H1 (cell line): Measurements from ENCODE around the gene ARHGAP1. TPM values are rescaled to one million over a fixed set of nuclear protein-coding genes. Genes with fewer than 3 reads are reported as not detected.

Source experiments
- CTCF ChIA-PET: fragments of 300-600 bp; sonication (Branson Sonifier 250); formaldehyde crosslinking; loops from one replicate; lab custom pipeline; 2021; ENCODE audit not compliant: partially characterized antibody; lab: Charles Lee
- POLR2A ChIA-PET: fragments of 300-600 bp; sonication (Branson Sonifier 250); formaldehyde crosslinking; loops from one replicate; lab custom pipeline; 2021; ENCODE audit warnings: inconsistent platforms; ENCODE audit not compliant: partially characterized antibody; lab: Charles Lee
- DNase-seq, 2 experiments: peaks; one replicate each; pipeline versions ENCODE4 v3.0.0 to v3.0.0-alpha.2; 2010 to 2022; ENCODE audit warnings: low spot score in 2 of 2, low read depth in 1 of 2, mixed read lengths in 1 of 2
- FAIRE-seq: peaks from 2 replicates; lab custom pipeline; 2011; peaks lifted over from hg19 to GRCh38; lab: Jason Lieb, UNC
- H2AFZ ChIP-seq: 2 replicates; pipeline ENCODE4 v1.8.1; 2012; ENCODE audit warnings: low read length, inconsistent platforms
- H2AK5ac ChIP-seq: 2 replicates; pipeline ENCODE4 v1.6.1; 2013; ENCODE audit warnings: low read depth, low read length
- H2BK120ac ChIP-seq: replicated peaks from 2 replicates; pipeline ENCODE3; 2013; ENCODE audit warnings: low read depth, low read length, inconsistent platforms
- H2BK12ac ChIP-seq: 2 replicates; pipeline ENCODE4 v1.6.1; 2013; ENCODE audit warnings: low read depth, low read length
- H2BK15ac ChIP-seq: 2 replicates; pipeline ENCODE4 v1.6.1; 2013; ENCODE audit warnings: low read length
- H2BK20ac ChIP-seq: 2 replicates; pipeline ENCODE4 v1.6.1; 2013; ENCODE audit warnings: low read length
- H2BK5ac ChIP-seq: 2 replicates; pipeline ENCODE4 v1.6.1; 2013; ENCODE audit warnings: low read depth, low read length
- H3K14ac ChIP-seq: 2 replicates; pipeline ENCODE4 v1.6.1; 2013; ENCODE audit warnings: inconsistent platforms; ENCODE audit not compliant: insufficient read length
- H3K18ac ChIP-seq: 2 replicates; pipeline ENCODE4 v1.6.1; 2013; ENCODE audit warnings: low read length; ENCODE audit errors: extremely low read depth
- H3K23ac ChIP-seq: 2 replicates; pipeline ENCODE4 v1.6.1; 2013; ENCODE audit warnings: inconsistent platforms; ENCODE audit not compliant: insufficient read length
- H3K23me2 ChIP-seq: 2 replicates; pipeline ENCODE4 v1.6.1; 2013; ENCODE audit warnings: low read depth, low read length
- H3K27ac ChIP-seq: 2 replicates; pipeline ENCODE4 v1.6.1; 2011; ENCODE audit warnings: low read depth, low read length, inconsistent platforms
- H3K27me3 ChIP-seq, 4 experiments: replicated peaks in 1 of 4; 1 replicate in 1 of 4; 2 replicates in 3 of 4; pipeline versions ENCODE4 v1.6.1 to v1.8.1; 2011 to 2013; ENCODE audit warnings: low read length in 3 of 4, mild to moderate bottlenecking in 3 of 4, inconsistent platforms in 2 of 4, mixed read lengths in 2 of 4, moderate library complexity in 1 of 4; ENCODE audit not compliant: control insufficient read depth in 3 of 4, insufficient read depth in 3 of 4; ENCODE audit errors: extremely low read depth in 1 of 4
- H3K36me3 ChIP-seq, 4 experiments: 2 replicates each; pipeline versions ENCODE4 v1.6.1 to v1.8.1; 2011 to 2013; ENCODE audit warnings: mild to moderate bottlenecking in 4 of 4, low read length in 3 of 4, moderate library complexity in 2 of 4, control low read depth in 1 of 4, inconsistent platforms in 1 of 4; ENCODE audit not compliant: insufficient read depth in 4 of 4, control insufficient read depth in 2 of 4
- H3K4ac ChIP-seq: replicated peaks from 2 replicates; pipeline ENCODE3; 2013; ENCODE audit warnings: low read length, low read depth, mixed read lengths, inconsistent platforms; ENCODE audit not compliant: insufficient read length
- H3K4me1 ChIP-seq, 4 experiments: replicated peaks in 1 of 4; 1 replicate in 1 of 4; 2 replicates in 3 of 4; pipeline versions ENCODE4 v1.6.1 to v1.8.1; 2011 to 2013; ENCODE audit warnings: low read length in 3 of 4, inconsistent platforms in 2 of 4, mixed read lengths in 1 of 4; ENCODE audit not compliant: insufficient read depth in 4 of 4, control insufficient read depth in 3 of 4
- H3K4me2 ChIP-seq, 2 experiments: 2 replicates each; pipeline versions ENCODE4 v1.6.1 to v1.8.1; 2011 to 2013; ENCODE audit warnings: low read depth in 2 of 2, low read length in 2 of 2, control low read depth in 1 of 2, inconsistent platforms in 1 of 2, mild to moderate bottlenecking in 1 of 2; ENCODE audit not compliant: insufficient read depth in 1 of 2
- H3K4me3 ChIP-seq, 4 experiments: fragments of 200-600, 300-600 bp in 1 of 4; sonication (generic), shearing (Covaris generic), sonication (Bioruptor Twin) in 1 of 4; 2 replicates each; pipeline versions ENCODE4 v1.5.1 to v1.8.1; 2011 to 2016; ENCODE audit warnings: low read length in 4 of 4, low read depth in 3 of 4, control low read depth in 2 of 4, inconsistent platforms in 2 of 4, mild to moderate bottlenecking in 2 of 4, mixed read lengths in 1 of 4, moderate library complexity in 1 of 4; ENCODE audit not compliant: insufficient read depth in 2 of 4; ENCODE audit errors: extremely low read depth in 1 of 4
- H3K56ac ChIP-seq: replicated peaks from 2 replicates; pipeline ENCODE3; 2013; ENCODE audit warnings: low read depth, mild to moderate bottlenecking, mixed read lengths, low read length, inconsistent platforms; ENCODE audit not compliant: insufficient read length
- H3K79me1 ChIP-seq: 2 replicates; pipeline ENCODE4 v1.6.1; 2013; ENCODE audit warnings: low read depth, low read length, control low read depth
- H3K79me2 ChIP-seq, 2 experiments: 2 replicates each; pipeline versions ENCODE4 v1.6.1 to v1.8.1; 2012 to 2013; ENCODE audit warnings: low read length in 2 of 2, mild to moderate bottlenecking in 2 of 2, inconsistent platforms in 1 of 2; ENCODE audit not compliant: insufficient read depth in 2 of 2, control insufficient read depth in 1 of 2
- H3K9ac ChIP-seq, 4 experiments: replicated peaks in 1 of 4; 1 replicate in 1 of 4; 2 replicates in 3 of 4; pipeline versions ENCODE4 v1.6.1 to v1.8.1; 2011 to 2013; ENCODE audit warnings: low read depth in 3 of 4, low read length in 3 of 4, control low read depth in 2 of 4, mild to moderate bottlenecking in 2 of 4, moderate library complexity in 2 of 4, inconsistent platforms in 1 of 4; ENCODE audit errors: extremely low read depth in 1 of 4
- H3K9me3 ChIP-seq, 2 experiments: 2 replicates each; pipeline versions ENCODE4 v1.6.1 to v1.8.1; 2012 to 2013; ENCODE audit warnings: mild to moderate bottlenecking in 2 of 2, moderate library complexity in 2 of 2, control low read depth in 1 of 2, inconsistent platforms in 1 of 2, low read depth in 1 of 2, low read length in 1 of 2, mixed read lengths in 1 of 2; ENCODE audit not compliant: insufficient read depth in 2 of 2
- H4K20me1 ChIP-seq, 2 experiments: replicated peaks in 1 of 2; 2 replicates each; pipeline versions ENCODE3 to v1.8.1; 2011 to 2013; ENCODE audit warnings: inconsistent platforms in 2 of 2, low read length in 2 of 2, mild to moderate bottlenecking in 1 of 2; ENCODE audit not compliant: insufficient read depth in 2 of 2, control insufficient read depth in 1 of 2
- H4K5ac ChIP-seq: 2 replicates; pipeline ENCODE4 v1.6.1; 2013; ENCODE audit warnings: low read length, low read depth, mixed read lengths, inconsistent platforms; ENCODE audit not compliant: insufficient read length
- H4K8ac ChIP-seq: 2 replicates; pipeline ENCODE4 v1.8.0; 2013; ENCODE audit warnings: mild to moderate bottlenecking, moderate library complexity, low read length, inconsistent platforms; ENCODE audit not compliant: insufficient read depth; ENCODE audit errors: extremely low read depth
- H4K91ac ChIP-seq: replicated peaks from 2 replicates; pipeline ENCODE3; 2013; ENCODE audit warnings: low read length, mixed read lengths, inconsistent platforms; ENCODE audit not compliant: insufficient read length
- HDAC6 ChIP-seq: IDR thresholded peaks from one replicate; pipeline ENCODE4 v1.7.1; 2012; ENCODE audit warnings: low read depth, mild to moderate bottlenecking, inconsistent platforms, low read length, moderate library complexity
- JUN ChIP-seq: IDR thresholded peaks from 2 replicates; pipeline ENCODE4 v1.6.1; 2011; ENCODE audit warnings: low read depth, mild to moderate bottlenecking, improper control_type of control experiment, low read length
- KDM4A ChIP-seq: IDR thresholded peaks from one replicate; pipeline ENCODE4 v1.7.1; 2012; ENCODE audit warnings: low read depth, mild to moderate bottlenecking, moderate library complexity, low read length, inconsistent platforms; ENCODE audit not compliant: severe bottlenecking
- SP4 ChIP-seq: IDR thresholded peaks from 2 replicates; pipeline ENCODE4 v1.6.1; 2012; ENCODE audit warnings: low read length, inconsistent platforms
- SUZ12 ChIP-seq: fragments of 200-600 bp; sonication (generic); IDR thresholded peaks from 2 replicates; pipeline ENCODE4 v1.6.1; 2012; ENCODE audit warnings: mild to moderate bottlenecking, inconsistent platforms, low read length, moderate library complexity, mixed read lengths
- ZNF274 ChIP-seq: IDR thresholded peaks from 2 replicates; pipeline ENCODE4 v1.7.0; 2012; ENCODE audit warnings: low read length, borderline replicate concordance; ENCODE audit errors: extremely low read depth
- WGBS, 2 experiments: shearing (Covaris generic) in 1 of 2; methylation state at CpG; one replicate each; pipeline versions ENCODE4 v1.1.6 to v1.1.7; 2013 to 2015; ENCODE audit warnings: low lambda C conversion rate in 2 of 2, mixed read lengths in 2 of 2, inconsistent platforms in 1 of 2, low coverage in 1 of 2, missing lambda C conversion rate in 1 of 2; ENCODE audit not compliant: insufficient replicate concordance in 2 of 2, insufficient coverage in 1 of 2, insufficient read length in 1 of 2; ENCODE audit errors: extremely low coverage in 1 of 2, missing lambda C conversion rate in 1 of 2; 5-methylcytosine and 5-hydroxymethylcytosine counted together
- polyA plus RNA-seq, 7 experiments: library from polyadenylated mRNA; depleted of rRNA in 3 of 7; stranded (reverse) in 5 of 7; unstranded in 2 of 7; fragments of >200 nt in 5 of 7; fragments of 200-250 nt in 2 of 7; gene quantifications; 1 replicate in 5 of 7; 2 replicates in 1 of 7; 4 replicates in 1 of 7; pipeline versions ENCODE4 v1.2.1 to v1.2.3, GENCODE V29; 2011 to 2013; ENCODE audit warnings: missing spikeins in 2 of 7, mixed read lengths in 2 of 7
- total RNA-seq: library from RNA; stranded (reverse); fragmentation: NEBNext Ultra II Directional; extraction: Animal tissue kit (Norgen Biotek cat#: 25700); gene quantifications from 2 replicates; pipeline ENCODE4 v1.2.1, GENCODE V29; 2021
- TF ChIP-seq, protein P1 (sequence below): IDR thresholded peaks from 2 replicates; pipeline ENCODE4 v1.6.1; 2012; ENCODE audit warnings: low read length, inconsistent platforms

ARHGAP1 gene
- total and polyA plus RNA-seq, 2 of the 8 experiments (the other 6 are each of a cell fraction or from before 2014, with no cell fraction given), result 28.6 to 58.8 TPM

DNA sequence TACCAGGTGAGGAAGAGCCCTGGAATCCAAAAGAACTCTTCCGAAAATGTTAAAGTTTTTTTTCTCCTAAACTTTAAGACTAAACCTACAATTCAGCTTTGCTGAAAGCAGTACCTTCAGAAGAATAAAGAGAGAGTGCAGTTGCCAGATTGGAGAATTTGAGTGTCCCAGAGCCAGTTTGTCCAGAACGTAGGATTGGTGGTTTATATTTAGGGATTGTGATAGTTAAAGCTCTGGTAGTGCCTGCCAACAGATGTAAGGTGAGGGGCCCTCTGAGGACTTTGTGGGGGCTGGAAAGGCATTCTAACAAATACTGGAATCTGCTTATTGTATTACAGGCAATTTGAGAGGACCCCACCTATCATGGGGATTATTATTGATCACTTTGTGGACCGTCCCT lies 43.2 kb downstream of the ARHGAP1 start:
- Histone ChIP-seq H3K79me2 (no peaks in the 10 kb centered on the region), H4K20me1 (peaks cover 0 to 1% of the 10 kb centered on the region in 2 experiments), H2BK20ac (no peak overlapping the region), H4K91ac (no peak overlapping the region), H3K36me3 (peaks cover 10 to 58% (median 33%) of the 10 kb centered on the region in 4 experiments), H3K23ac (no peak overlapping the region), H3K14ac (no peak overlapping the region), H3K18ac (no peak overlapping the region), H3K4me3 (no peak overlapping the region), H3K4me1 (no peaks in the 10 kb centered on the region), H3K4me2 (no peak overlapping the region), H2BK15ac (no peak overlapping the region), H4K5ac (no peak overlapping the region), H2BK12ac (no peak overlapping the region), H2BK5ac (peak overlapping the region; percentile 26; the same call in 1 of the 2 replicates), H3K9ac (no peak overlapping the region), H3K56ac (no peak overlapping the region), H3K23me2 (no peaks in the 10 kb centered on the region), H4K8ac (no peak overlapping the region), H3K4ac (no peak overlapping the region), H3K9me3 (no peaks in the 10 kb centered on the region), H2AK5ac (no peak overlapping the region), H3K27ac (no peak overlapping the region), H3K27me3 (no peaks in the 10 kb centered on the region), H2AFZ (no peak overlapping the region), H3K79me1 (no peaks in the 10 kb centered on the region), H2BK120ac (no peak overlapping the region)
- ChIA-PET POLR2A (interaction anchor here (0.7 to 1.4 kb wide), 2 partner anchors 9 to 495 kb away, joined by 3 read pairs; no protein-coding TSS in a partner anchor), CTCF (interaction anchor here (0.7 to 4.7 kb wide), 3 partner anchors 13 to 297 kb away, joined by 3 to 24 read pairs (median 3); no protein-coding TSS in a partner anchor)
- DNase-seq (no peak), FAIRE-seq (no peak)
- TF ChIP-seq KDM4A (no peak), SP4 (no peak), JUN (no peak), HDAC6 (no peak), SUZ12 (no peak), ZNF274 (no peak)
- TF ChIP-seq, protein P1, sequence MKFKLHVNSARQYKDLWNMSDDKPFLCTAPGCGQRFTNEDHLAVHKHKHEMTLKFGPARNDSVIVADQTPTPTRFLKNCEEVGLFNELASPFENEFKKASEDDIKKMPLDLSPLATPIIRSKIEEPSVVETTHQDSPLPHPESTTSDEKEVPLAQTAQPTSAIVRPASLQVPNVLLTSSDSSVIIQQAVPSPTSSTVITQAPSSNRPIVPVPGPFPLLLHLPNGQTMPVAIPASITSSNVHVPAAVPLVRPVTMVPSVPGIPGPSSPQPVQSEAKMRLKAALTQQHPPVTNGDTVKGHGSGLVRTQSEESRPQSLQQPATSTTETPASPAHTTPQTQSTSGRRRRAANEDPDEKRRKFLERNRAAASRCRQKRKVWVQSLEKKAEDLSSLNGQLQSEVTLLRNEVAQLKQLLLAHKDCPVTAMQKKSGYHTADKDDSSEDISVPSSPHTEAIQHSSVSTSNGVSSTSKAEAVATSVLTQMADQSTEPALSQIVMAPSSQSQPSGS, result no peak
- 94% methylated on average over 3 of the region's 3 CpGs; no CpG with 5 or more reads in 1 of the 2 experiments for WGBS, 2 experiments
